Right renal pelvis (tissue), 4 donors: Measurements from ENCODE around the gene SCAMP4. TPM values are rescaled to one million over a fixed set of nuclear protein-coding genes. Genes with fewer than 3 reads are reported as not detected.

Source experiments
- polyA plus RNA-seq, 4 donors: library from polyadenylated mRNA; unstranded; fragments of 120-200 nt; gene quantifications; one replicate each; pipeline ENCODE4 v1.2.1, GENCODE V29; 2013; ENCODE audit not compliant: insufficient read length in 4 of 4

Gene SCAMP4
- polyA plus RNA-seq, 4 donors = 58.1 to 80.5 (median 73.0) TPM

Other genes starting within 250 kb of the SCAMP4 start
- gene ONECUT3, start 151.9 kb upstream of the SCAMP4 start, polyA plus RNA-seq = under 1 TPM in 2 of 4 donors, not detected in 2; 0.03 TPM
- 1 to 10 TPM in 1 of 4 donors, under 1 TPM in 3; 0.44 to 1.0 (median 0.74) TPM for gene ATP8B3, start 93.1 kb upstream of the SCAMP4 start, polyA plus RNA-seq
- gene REXO1, start 56.9 kb upstream of the SCAMP4 start, polyA plus RNA-seq = 10 to 100 TPM; 23.5 to 32.9 (median 25.1) TPM
- 10 to 100 TPM in 1 of 4 donors, 1 to 10 TPM in 3; 6.1 to 12.3 (median 7.1) TPM for gene KLF16, start 41.8 kb upstream of the SCAMP4 start, polyA plus RNA-seq
- gene ABHD17A, start 19.9 kb upstream of the SCAMP4 start, polyA plus RNA-seq = 10 to 100 TPM; 37.8 to 71.5 (median 40.0) TPM
- gene ADAT3, start within 50 bp of the SCAMP4 start, polyA plus RNA-seq = 1 to 10 TPM; 1.8 to 4.4 (median 2.2) TPM
- 10 to 100 TPM; 51.2 to 73.3 (median 58.7) TPM for gene CSNK1G2, start 35.8 kb downstream of the SCAMP4 start, polyA plus RNA-seq
- gene BTBD2, start 110.3 kb downstream of the SCAMP4 start, polyA plus RNA-seq = 100 to 1,000 TPM in 2 of 4 donors, 10 to 100 TPM in 2; 86.4 to 114 (median 100) TPM
- 10 to 100 TPM; 62.2 to 94.8 (median 66.3) TPM for gene MKNK2, start 145.8 kb downstream of the SCAMP4 start, polyA plus RNA-seq
- gene MOB3A, start 190.9 kb downstream of the SCAMP4 start, polyA plus RNA-seq = 10 to 100 TPM; 23.4 to 26.8 (median 25.1) TPM
- gene IZUMO4, start 191.5 kb downstream of the SCAMP4 start, polyA plus RNA-seq = 1 to 10 TPM; 6.2 to 7.2 (median 7.0) TPM
- gene AP3D1, start 246.2 kb downstream of the SCAMP4 start, polyA plus RNA-seq = 100 to 1,000 TPM in 3 of 4 donors, 10 to 100 TPM in 1; 96.5 to 124 (median 111) TPM